GM19438 (cell line): ENCODE results near the gene LPP.

Experiments
- ATAC-seq: cut with Tn5 transposase; IDR thresholded peaks from one replicate; pipeline ENCODE4 v1.9.1; 2021; ENCODE audit warnings: low read depth; ENCODE audit not compliant: unreplicated experiment

Gene LPP

GRCh38 chr3:188348435-188349244 is 194.7 kb downstream of the LPP start:
- no peak for ATAC-seq

- no peak for ATAC-seq
Observed at GRCh38 chr3:188349351-188349901, 195.5 kb downstream of the LPP start.

- no peak for ATAC-seq
Observed at GRCh38 chr3:188349933-188350332, 196.0 kb downstream of the LPP start.

GRCh38 chr3:188350961-188351360 is 197.0 kb downstream of the LPP start:
- ATAC-seq = no peak

DNA sequence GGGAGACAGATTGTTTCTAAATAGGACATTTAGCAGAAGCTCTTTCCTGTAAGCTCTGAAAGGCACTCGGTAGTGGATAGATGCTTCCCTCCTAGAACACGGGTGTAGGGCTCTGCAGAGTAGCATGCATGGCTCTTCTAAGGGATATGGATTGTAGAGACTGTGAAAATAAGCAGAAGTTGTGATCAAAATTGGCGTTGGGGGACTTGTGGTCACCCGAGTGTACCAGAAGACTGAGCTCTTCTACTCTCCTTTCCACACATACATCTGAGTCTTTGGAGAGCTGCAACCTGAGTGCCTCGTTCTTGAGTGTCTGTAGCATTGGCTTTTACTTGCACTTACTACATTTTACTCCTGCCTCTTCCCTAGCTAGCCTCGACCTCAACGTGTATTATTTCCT is 197.7 kb downstream of the LPP start:
- no peak for ATAC-seq

GRCh38 chr3:188352196-188352927 is 198.4 kb downstream of the LPP start:
- ATAC-seq = no peak

- no peak for ATAC-seq
Observed at GRCh38 chr3:188353426-188353825, 199.5 kb downstream of the LPP start.

- no peak for ATAC-seq
Observed at GRCh38 chr3:188358787-188359493, 205.0 kb downstream of the LPP start.

GRCh38 chr3:188360364-188360881 is 206.5 kb downstream of the LPP start:
- no peak for ATAC-seq

DNA sequence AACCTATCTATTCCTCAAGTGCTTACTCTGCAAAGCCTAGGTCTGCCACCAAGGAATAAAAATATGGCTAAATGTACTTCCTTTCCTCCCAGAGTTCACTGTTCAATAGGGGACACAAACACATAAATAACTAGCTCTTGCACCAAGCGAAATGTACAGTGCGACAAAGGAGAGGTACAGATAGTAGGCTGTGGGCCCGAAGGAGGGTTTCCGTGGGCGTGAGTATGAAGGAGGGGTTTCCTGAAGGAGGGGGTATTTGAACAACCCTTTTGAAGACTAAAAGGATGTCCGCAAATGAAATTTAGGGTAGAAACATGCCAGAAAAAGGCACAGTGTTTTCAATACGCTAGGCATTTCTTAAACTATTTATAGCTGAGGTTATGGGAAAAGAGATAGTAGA is 207.9 kb downstream of the LPP start:
- no peak for ATAC-seq

- ATAC-seq = no peak
Observed at GRCh38 chr3:188362405-188362831, 208.5 kb downstream of the LPP start.

DNA sequence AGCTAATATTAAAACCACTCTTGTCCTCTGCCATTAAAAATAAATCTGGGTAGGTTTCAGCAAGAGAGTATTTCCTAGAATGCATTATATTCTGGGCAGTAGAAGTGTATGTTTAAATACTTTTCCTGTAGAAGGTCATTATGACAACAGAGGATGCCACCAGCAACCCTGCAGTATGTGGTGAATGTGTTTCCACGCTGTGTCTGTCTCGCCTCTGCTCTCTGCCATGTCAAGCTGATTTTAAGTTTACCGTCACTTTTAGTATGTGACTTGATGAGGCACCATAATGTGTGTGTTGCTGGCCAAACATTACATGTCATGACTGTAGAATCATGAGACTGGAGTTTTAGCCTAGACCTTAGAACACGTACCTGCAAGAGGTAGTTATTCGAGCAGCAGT is 211.2 kb downstream of the LPP start:
- no peak for ATAC-seq

DNA sequence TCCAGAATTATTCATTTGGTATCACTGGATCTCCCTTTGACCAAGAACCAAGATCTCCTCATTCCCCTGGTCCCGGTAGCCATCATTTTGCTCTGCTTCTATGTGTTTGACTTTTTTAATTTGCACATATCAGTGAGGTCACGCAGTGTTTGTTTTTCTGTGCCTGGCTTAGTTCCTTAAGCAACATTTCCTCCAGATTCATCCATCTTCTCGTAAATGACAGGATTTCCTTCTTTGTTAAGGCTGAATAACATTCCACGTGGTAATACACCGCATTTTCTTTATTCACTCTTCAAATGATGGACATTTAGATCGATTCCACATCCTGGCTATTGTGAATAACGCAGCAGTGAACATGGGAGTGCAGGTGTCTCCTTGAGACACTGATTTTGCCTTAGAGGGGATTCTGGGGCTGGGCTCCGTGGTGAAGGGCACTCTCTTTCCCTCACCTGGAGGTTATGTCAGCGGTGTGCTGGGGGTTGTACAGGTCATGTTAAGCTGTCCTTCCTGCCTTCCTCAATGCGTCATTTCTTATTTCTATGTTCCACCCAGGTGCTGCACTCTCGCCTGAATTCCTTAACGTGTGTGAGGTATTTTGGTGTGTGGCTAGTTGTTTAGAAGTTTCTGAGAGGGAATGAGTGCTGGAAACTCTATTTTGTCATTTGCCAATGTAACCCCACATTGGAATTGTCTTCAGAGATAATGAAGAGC is 212.2 kb downstream of the LPP start:
- no peak for ATAC-seq

DNA sequence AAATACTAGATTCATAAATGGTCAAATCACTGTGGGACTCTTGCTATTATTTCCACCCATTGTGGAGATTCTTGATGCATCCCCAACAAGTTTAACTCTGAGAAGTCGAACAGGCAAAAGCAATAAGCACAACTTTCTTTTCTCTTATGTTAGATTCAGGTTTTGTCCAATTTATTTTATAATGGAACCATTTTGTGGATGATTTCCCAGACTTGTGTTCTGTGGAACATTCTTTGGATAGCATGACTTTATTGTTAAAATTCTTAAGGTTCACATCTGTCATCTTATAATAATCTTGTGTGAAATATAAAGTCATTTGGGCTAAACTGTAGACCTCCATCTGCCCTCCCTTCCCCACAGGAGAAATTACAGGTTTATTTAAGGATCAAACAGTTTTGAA is 213.7 kb downstream of the LPP start:
- no peak for ATAC-seq

DNA sequence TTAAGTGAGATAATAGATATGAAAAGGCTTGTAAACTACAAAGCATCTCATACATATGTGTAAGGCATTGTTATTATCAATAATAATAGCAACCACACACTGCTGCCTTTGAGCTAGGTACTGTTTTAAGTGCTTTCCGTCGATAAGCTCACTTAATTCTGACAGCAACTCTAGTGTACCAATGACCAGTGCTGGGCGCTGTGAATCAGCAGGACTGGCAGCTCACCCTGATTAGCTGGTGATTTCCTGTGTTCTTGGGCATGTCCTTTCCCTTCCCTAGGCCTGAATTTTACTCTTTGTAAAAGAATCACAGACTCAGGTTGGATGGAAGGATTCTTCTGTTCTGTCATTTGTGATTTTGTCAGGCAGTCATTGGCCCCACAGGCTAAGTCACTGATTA is 215.6 kb downstream of the LPP start:
- ATAC-seq = no peak

GRCh38 chr3:188370081-188370830 is 216.3 kb downstream of the LPP start:
- ATAC-seq = no peak

DNA sequence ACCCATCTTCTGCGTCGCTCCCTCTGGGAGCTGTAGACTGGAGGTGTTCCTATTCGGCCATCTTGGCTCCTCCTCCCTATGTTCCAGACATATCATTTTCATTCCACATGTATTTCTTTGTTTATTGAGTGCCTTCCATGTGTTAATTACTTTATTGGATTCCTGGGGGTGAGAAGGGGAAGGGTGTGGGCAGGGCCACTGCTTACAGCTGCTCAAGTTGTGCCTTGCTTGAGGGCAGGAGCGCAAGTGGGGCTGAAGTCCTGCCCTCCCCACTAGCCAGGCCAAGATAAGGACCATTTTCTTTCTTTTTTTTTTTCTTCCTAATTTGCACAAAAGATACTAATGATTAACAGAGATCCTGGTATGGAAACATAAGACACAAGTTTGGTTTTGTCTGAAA is 224.8 kb downstream of the LPP start:
- ATAC-seq = no peak

DNA sequence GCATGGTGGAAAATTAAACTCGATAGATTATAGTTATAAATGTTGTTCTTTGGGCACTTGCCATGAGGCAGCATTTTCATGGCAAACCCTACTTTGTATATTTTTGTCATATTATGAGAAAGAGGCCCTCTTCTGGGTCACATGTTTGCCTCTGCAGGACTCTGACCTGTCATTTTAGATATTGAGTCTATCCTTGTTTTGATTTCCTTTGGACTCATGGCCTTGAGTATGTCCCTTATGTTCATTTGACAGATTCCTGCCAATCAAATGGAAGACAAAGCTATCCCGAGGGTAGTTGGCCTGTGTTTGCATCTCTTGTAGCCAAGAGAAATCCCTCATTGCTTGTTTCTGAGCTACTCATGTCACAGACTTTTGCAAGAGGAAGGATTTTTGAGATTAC is 226.3 kb downstream of the LPP start:
- ATAC-seq = no peak

GRCh38 chr3:188380722-188381121 is 226.8 kb downstream of the LPP start:
- ATAC-seq = no peak

- ATAC-seq = no peak
Observed at GRCh38 chr3:188383748-188384147, 229.8 kb downstream of the LPP start.
